ENCODE results near the gene PIK3R3. TPM values are rescaled to one million over a fixed set of nuclear protein-coding genes. Genes with fewer than 3 reads are reported as not detected.

The PIK3R3 gene
- total and polyA plus RNA-seq, 9 of the 15 experiments (the other 6 are each of a cell fraction or from before 2014, with no cell fraction given): 1.4 to 7.7 (median 4.6) TPM

- TF ChIP-seq SETDB1 (IDR thresholded peaks at IDR 0.05; ENCODE audit: low read length) (no peak), RBM17 (IDR thresholded peaks at IDR 0.05; ENCODE audit: borderline replicate concordance, low read depth, low read length) (no peak), ARID2 (IDR thresholded peaks at IDR 0.05) (0 out of 2 replicates have a peak, but pooled peaks have one; percentile 32), CCNT2 (IDR thresholded peaks at IDR 0.05; ENCODE audit: borderline replicate concordance, extremely low read depth, insufficient read length, low read depth, low read length) (no peak), ETV6 (IDR thresholded peaks at IDR 0.05; ENCODE audit: borderline replicate concordance in 1 of 2, low read depth in 2 of 2, low read length in 1 of 2) (no peak), ETV6 (CRISPR knock-in tag; IDR thresholded peaks at IDR 0.05; ENCODE audit: borderline replicate concordance) (no peak), HSF4 (CRISPR knock-in tag; IDR thresholded peaks at IDR 0.05; ENCODE audit: borderline replicate concordance) (no peak), SMARCB1 (IDR thresholded peaks at IDR 0.05; ENCODE audit: insufficient read length, low read depth) (no peak), MITF (IDR thresholded peaks at IDR 0.05) (no peak), STAT6 (CRISPR knock-in tag; IDR thresholded peaks at IDR 0.05) (no peak), RBBP5 (IDR thresholded peaks at IDR 0.05; ENCODE audit: borderline replicate concordance, insufficient read depth, low read length, poor library complexity, severe bottlenecking) (no peak), NFIC (IDR thresholded peaks at IDR 0.05) (0 out of 2 replicates have a peak, but pooled peaks have one; percentile 20), HDAC6 (IDR thresholded peaks at IDR 0.05; ENCODE audit: low read depth, low read length) (no peak), ARNT (IDR thresholded peaks at IDR 0.05) (0 out of 4 replicates have a peak, but pooled peaks of 1 of the 2 experiments have one; percentile 26), TAL1 (IDR thresholded peaks at IDR 0.05) (peak; percentile 82), MTA2 (IDR thresholded peaks at IDR 0.05; ENCODE audit: low read depth) (peak; percentile 81), ELF4 (CRISPR knock-in tag; IDR thresholded peaks at IDR 0.05) (peak; percentile 83; the same call in 1 of the 2 replicates), PRMT5 (CRISPR knock-in tag; IDR thresholded peaks at IDR 0.05) (no peak), PHTF2 (CRISPR knock-in tag; IDR thresholded peaks at IDR 0.05) (no peak)
- TF ChIP-seq, protein P1, sequence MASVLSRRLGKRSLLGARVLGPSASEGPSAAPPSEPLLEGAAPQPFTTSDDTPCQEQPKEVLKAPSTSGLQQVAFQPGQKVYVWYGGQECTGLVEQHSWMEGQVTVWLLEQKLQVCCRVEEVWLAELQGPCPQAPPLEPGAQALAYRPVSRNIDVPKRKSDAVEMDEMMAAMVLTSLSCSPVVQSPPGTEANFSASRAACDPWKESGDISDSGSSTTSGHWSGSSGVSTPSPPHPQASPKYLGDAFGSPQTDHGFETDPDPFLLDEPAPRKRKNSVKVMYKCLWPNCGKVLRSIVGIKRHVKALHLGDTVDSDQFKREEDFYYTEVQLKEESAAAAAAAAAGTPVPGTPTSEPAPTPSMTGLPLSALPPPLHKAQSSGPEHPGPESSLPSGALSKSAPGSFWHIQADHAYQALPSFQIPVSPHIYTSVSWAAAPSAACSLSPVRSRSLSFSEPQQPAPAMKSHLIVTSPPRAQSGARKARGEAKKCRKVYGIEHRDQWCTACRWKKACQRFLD (CRISPR knock-in tag; IDR thresholded peaks at IDR 0.05): no peak
- TF ChIP-seq, protein P2, sequence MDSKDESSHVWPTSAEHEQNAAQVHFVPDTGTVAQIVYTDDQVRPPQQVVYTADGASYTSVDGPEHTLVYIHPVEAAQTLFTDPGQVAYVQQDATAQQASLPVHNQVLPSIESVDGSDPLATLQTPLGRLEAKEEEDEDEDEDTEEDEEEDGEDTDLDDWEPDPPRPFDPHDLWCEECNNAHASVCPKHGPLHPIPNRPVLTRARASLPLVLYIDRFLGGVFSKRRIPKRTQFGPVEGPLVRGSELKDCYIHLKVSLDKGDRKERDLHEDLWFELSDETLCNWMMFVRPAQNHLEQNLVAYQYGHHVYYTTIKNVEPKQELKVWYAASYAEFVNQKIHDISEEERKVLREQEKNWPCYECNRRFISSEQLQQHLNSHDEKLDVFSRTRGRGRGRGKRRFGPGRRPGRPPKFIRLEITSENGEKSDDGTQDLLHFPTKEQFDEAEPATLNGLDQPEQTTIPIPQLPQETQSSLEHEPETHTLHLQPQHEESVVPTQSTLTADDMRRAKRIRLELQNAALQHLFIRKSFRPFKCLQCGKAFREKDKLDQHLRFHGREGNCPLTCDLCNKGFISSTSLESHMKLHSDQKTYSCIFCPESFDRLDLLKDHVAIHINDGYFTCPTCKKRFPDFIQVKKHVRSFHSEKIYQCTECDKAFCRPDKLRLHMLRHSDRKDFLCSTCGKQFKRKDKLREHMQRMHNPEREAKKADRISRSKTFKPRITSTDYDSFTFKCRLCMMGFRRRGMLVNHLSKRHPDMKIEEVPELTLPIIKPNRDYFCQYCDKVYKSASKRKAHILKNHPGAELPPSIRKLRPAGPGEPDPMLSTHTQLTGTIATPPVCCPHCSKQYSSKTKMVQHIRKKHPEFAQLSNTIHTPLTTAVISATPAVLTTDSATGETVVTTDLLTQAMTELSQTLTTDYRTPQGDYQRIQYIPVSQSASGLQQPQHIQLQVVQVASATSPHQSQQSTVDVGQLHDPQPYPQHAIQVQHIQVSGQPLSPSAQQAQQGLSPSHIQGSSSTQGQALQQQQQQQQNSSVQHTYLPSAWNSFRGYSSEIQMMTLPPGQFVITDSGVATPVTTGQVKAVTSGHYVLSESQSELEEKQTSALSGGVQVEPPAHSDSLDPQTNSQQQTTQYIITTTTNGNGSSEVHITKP (IDR thresholded peaks at IDR 0.05; ENCODE audit: partially characterized antibody): no peak
Measured at GRCh38 chr1:46159516-46159915, 27.1 kb upstream of the PIK3R3 start (continued).

Data from K562 (cell line).